A549 (cell line): ENCODE measurements around the gene ETF1.

Experiments used
- CEBPB ChIP-seq, 2 experiments: fragments of >200 bp in 1 of 2; sonication (Bioruptor Twin) in 1 of 2; formaldehyde crosslinking in 1 of 2; IDR thresholded peaks; 2 replicates each; pipeline ENCODE4 v1.6.1; 2012 to 2016
- EHMT2 ChIP-seq: fragments of 200-600 bp; sonication (generic); IDR thresholded peaks from 2 replicates; pipeline ENCODE4 v1.6.1; 2016; ENCODE audit warnings: antibody characterized with exemption, low read depth, mild to moderate bottlenecking, moderate library complexity
- HDAC2 ChIP-seq: fragments of 200-600 bp; sonication (generic); IDR thresholded peaks from 2 replicates; pipeline ENCODE4 v1.6.1; 2016
- HEYL ChIP-seq: fragments of 250-450 bp; sonication (Bioruptor Pico); IDR thresholded peaks from 2 replicates; pipeline ENCODE4 v1.8.0; 2021; ENCODE audit warnings: mild to moderate bottlenecking, moderate library complexity
- TFCP2L1 ChIP-seq: fragments of 250-450 bp; sonication (Bioruptor Pico); IDR thresholded peaks from 2 replicates; pipeline ENCODE4 v1.5.0; 2021; ENCODE audit warnings: mild to moderate bottlenecking
- TP53 ChIP-seq: fragments of 250-450 bp; sonication (Bioruptor Pico); IDR thresholded peaks from 2 replicates; pipeline ENCODE4 v1.5.0; 2021; ENCODE audit warnings: mild to moderate bottlenecking, moderate library complexity
- TF ChIP-seq, protein P1 (sequence below): fragments of >200 bp; sonication (Bioruptor Twin); formaldehyde crosslinking; IDR thresholded peaks from 3 replicates; pipeline ENCODE4 v1.5.1; 2016
- TF ChIP-seq, protein P2 (sequence below): fragments of 200-600 bp; sonication (generic); IDR thresholded peaks from 2 replicates; pipeline ENCODE4 v1.6.1; 2016; ENCODE audit warnings: antibody characterized with exemption, mild to moderate bottlenecking, moderate library complexity

DNA sequence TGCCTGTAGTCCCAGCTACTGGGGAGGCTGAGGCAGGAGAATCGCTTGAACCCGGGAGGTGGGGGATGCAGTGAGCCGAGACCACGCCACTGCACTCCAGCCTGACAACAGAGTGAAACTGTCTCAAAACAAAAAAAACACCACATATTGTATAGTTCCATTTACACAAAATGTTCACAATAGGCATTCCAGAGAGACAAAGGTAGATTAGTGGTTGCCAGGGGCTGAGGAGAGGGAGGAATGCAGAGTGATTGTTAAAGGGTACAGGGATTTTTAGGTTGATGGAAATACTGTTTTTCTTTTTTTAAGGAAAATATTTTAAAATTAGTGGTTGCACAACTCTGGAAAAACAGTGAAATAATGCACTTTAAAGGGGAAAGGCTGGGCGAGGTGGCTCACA is 19.6 kb downstream of the ETF1 start:
- TF ChIP-seq, protein P1, sequence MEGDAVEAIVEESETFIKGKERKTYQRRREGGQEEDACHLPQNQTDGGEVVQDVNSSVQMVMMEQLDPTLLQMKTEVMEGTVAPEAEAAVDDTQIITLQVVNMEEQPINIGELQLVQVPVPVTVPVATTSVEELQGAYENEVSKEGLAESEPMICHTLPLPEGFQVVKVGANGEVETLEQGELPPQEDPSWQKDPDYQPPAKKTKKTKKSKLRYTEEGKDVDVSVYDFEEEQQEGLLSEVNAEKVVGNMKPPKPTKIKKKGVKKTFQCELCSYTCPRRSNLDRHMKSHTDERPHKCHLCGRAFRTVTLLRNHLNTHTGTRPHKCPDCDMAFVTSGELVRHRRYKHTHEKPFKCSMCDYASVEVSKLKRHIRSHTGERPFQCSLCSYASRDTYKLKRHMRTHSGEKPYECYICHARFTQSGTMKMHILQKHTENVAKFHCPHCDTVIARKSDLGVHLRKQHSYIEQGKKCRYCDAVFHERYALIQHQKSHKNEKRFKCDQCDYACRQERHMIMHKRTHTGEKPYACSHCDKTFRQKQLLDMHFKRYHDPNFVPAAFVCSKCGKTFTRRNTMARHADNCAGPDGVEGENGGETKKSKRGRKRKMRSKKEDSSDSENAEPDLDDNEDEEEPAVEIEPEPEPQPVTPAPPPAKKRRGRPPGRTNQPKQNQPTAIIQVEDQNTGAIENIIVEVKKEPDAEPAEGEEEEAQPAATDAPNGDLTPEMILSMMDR, result no peak
- no peak for TF ChIP-seq CEBPB (IDR thresholded peaks at IDR 0.05)
- no peak for TF ChIP-seq TP53 (CRISPR knock-in tag)
- no peak for TF ChIP-seq TFCP2L1 (CRISPR knock-in tag)
- TF ChIP-seq, protein P2, sequence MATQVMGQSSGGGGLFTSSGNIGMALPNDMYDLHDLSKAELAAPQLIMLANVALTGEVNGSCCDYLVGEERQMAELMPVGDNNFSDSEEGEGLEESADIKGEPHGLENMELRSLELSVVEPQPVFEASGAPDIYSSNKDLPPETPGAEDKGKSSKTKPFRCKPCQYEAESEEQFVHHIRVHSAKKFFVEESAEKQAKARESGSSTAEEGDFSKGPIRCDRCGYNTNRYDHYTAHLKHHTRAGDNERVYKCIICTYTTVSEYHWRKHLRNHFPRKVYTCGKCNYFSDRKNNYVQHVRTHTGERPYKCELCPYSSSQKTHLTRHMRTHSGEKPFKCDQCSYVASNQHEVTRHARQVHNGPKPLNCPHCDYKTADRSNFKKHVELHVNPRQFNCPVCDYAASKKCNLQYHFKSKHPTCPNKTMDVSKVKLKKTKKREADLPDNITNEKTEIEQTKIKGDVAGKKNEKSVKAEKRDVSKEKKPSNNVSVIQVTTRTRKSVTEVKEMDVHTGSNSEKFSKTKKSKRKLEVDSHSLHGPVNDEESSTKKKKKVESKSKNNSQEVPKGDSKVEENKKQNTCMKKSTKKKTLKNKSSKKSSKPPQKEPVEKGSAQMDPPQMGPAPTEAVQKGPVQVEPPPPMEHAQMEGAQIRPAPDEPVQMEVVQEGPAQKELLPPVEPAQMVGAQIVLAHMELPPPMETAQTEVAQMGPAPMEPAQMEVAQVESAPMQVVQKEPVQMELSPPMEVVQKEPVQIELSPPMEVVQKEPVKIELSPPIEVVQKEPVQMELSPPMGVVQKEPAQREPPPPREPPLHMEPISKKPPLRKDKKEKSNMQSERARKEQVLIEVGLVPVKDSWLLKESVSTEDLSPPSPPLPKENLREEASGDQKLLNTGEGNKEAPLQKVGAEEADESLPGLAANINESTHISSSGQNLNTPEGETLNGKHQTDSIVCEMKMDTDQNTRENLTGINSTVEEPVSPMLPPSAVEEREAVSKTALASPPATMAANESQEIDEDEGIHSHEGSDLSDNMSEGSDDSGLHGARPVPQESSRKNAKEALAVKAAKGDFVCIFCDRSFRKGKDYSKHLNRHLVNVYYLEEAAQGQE, result no peak
- no peak for TF ChIP-seq HDAC2
- TF ChIP-seq EHMT2, result no peak
- TF ChIP-seq HEYL, result no peak
